Omental fat pad (tissue), 4 donors: ENCODE results near the gene ADRA1B. TPM values are rescaled to one million over a fixed set of nuclear protein-coding genes. Genes with fewer than 3 reads are reported as not detected.

Experiments used
- ATAC-seq: fragments of 150-250 bp; one replicate; pipeline ENCODE4 v1.9.1; 2016; ENCODE audit warnings: mild to moderate bottlenecking, moderate library complexity; ENCODE audit not compliant: low FRiP score
- DNase-seq: peaks from one replicate; pipeline ENCODE4 v3.0.0-alpha.2; 2019; ENCODE audit warnings: low spot score
- total RNA-seq, 4 donors: library from RNA; depleted of rRNA; stranded (reverse); fragments of >200 nt; gene quantifications; one replicate each; pipeline ENCODE4 v1.1.0, GENCODE V29; 2016
- TF ChIP-seq, protein P1 (sequence below), 3 donors: fragments of 450-650 bp; IDR thresholded peaks; one replicate each; pipeline ENCODE4 v1.5.1; 2016 to 2017; ENCODE audit warnings: antibody characterized with exemption in 3 of 3, mild to moderate bottlenecking in 3 of 3, moderate library complexity in 2 of 3

ADRA1B gene
- total RNA-seq, 4 donors from 2014 or later: 1.6 to 13.1 (median 7.5) TPM

DNA sequence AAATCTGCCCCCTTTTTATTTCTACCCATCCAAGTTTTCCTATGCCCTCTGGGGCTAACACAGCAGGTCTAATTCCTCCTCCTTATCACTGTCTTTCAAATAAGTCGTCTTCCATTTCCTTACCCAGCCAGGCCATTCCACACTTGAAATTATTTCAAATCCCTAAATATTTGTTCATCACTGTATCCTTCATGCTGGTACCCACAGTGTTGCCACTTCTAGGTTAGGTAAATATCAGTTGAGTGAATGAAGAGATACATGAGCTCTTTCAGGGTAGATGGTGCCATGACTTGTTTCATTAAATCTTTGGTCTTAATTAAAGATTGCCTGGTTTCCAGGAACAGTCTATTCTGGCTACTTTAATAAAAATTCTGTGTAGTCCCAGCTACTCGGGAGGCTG lies 35.6 kb upstream of the ADRA1B start:
- no peak for DNase-seq
- TF ChIP-seq, protein P1, sequence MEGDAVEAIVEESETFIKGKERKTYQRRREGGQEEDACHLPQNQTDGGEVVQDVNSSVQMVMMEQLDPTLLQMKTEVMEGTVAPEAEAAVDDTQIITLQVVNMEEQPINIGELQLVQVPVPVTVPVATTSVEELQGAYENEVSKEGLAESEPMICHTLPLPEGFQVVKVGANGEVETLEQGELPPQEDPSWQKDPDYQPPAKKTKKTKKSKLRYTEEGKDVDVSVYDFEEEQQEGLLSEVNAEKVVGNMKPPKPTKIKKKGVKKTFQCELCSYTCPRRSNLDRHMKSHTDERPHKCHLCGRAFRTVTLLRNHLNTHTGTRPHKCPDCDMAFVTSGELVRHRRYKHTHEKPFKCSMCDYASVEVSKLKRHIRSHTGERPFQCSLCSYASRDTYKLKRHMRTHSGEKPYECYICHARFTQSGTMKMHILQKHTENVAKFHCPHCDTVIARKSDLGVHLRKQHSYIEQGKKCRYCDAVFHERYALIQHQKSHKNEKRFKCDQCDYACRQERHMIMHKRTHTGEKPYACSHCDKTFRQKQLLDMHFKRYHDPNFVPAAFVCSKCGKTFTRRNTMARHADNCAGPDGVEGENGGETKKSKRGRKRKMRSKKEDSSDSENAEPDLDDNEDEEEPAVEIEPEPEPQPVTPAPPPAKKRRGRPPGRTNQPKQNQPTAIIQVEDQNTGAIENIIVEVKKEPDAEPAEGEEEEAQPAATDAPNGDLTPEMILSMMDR (IDR thresholded peaks at IDR 0.05): no peak
- ATAC-seq: no peak

DNA sequence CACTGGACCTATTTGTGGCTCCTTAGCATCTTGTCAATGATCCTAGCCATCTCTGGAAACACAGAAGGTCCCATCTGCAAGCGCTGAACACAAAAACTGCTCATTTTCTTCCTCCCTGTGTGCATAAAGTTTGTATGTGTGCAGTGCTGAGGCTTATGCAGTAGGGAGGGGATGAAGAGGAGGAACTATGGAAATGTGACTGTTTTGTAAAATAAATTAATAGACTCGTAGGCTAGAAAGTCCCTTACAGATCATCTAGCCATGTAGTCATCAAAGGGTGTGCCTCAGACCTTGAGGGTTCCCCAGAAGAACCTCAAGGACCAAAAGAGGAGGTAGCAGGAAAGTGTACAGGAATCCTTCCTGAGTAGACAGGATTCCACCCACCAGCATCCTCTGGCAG lies 34.3 kb upstream of the ADRA1B start:
- no peak for ATAC-seq
- TF ChIP-seq, protein P1 (IDR thresholded peaks at IDR 0.05): no peak
- DNase-seq: no peak

DNA sequence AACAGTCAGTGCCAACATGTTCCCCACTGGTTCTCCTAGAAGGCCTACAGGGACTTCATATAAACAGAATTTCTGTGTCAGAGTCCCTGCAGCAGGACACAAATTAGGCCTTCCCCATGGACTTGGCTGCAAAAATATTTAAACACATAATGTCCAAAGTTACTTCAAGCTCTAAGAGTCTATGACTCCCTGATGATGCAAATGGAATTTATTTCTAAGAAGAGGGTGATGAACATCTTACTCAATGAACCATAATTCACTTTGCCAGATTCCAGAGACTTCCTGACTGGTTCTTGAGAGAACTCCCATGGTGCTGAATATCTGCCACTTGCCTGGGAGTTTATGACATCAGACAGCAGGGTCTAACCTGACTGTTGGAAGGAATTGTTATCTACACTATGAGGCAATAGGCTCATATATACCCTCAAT lies 32.7 kb upstream of the ADRA1B start:
- TF ChIP-seq, protein P1 (IDR thresholded peaks at IDR 0.05): no peak
- DNase-seq (no peak), ATAC-seq (peak; percentile 82)

DNA sequence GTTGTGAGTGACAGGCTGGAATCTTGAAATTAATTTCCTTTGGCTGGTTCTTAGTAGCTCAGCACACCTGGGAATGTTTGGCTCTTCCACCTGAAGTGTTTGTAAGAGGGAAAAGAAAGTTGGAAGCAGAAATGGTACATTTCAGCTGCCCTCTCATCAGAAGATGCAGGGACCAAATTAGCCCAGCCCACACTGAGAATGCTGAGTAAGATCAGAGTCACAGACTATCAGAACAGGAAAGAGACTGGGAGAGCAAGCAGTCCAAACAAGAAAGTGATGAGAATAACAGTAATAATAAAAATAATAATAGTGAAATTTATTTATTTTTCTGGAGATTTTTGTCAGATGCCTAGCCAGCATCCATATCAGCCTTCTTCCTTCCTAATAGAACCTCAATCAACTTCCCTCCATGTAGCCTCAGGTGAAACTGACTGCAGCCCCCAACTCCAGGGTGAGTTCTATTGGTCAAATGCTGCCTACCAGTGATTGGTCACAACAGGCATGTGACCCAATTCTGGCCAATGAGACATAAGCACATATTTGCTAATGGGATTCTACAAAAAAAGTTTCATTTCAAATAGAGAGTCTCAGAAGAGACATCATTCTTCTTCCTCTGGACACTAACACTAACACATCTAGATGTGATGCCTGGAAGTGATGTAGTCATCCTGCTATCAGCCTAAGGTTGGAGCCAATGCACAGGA lies 31.2 kb upstream of the ADRA1B start:
- DNase-seq (no peak), ATAC-seq (no peak)
- TF ChIP-seq, protein P1 (IDR thresholded peaks at IDR 0.05): no peak

DNA sequence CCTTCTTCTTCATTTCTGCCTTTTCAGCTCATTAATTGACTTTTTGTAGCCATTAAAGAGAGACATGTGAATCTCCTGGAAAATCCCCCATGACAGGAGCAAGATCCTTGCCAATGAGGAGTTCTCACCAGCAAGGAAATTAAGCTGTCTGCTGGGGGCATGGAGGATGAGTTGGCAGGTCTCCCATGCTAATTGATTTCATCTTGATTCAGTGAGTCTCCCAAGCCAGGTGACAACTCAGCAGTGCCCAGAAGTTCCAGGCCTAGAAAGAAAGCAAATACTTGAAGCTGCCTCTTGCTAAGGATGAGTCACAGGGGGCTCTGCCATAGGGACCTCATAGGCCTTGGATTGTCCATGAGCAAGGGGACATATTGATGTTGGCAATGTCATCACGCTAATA lies 30.0 kb upstream of the ADRA1B start:
- TF ChIP-seq, protein P1 (IDR thresholded peaks at IDR 0.05): no peak
- no peak for ATAC-seq
- DNase-seq: no peak

DNA sequence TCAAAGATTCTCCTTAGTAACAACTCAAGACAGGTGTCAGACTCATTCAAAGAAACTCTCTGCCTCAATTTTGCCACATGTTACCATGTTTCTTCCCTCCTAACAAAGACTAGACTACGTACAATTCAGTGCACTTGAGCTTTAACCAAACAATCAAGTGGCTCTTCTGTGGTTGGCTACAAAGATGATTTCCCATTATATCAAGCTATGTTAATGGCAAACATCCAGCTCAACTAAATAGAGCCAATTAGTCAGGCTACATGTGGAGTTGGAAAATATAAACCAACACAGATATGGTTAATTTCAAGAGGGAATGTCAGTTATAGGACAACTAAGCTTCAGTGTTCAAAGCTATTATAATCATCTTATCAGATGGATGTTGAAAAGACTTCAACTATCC lies 29.2 kb upstream of the ADRA1B start:
- DNase-seq: no peak
- TF ChIP-seq, protein P1 (IDR thresholded peaks at IDR 0.05): no peak
- no peak for ATAC-seq

DNA sequence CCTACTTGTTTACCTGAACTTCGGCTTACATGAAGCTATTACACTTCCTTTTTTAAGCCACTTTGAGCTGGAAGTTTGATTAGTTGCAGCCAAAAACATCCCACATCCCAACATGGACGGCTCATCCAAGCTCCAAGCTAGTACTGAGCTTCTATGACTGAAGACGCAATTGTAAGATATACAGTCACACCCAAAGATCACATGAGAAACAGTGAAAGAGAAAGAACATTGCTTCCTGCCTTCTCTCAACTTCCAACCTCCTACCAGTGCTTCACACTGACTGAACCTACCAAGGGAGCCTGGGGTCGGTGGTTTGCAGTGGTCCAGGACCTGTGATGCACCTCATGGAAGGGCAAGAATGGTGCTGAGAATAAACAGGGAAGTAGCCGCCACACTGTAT lies 27.4 kb upstream of the ADRA1B start:
- DNase-seq (no peak), ATAC-seq (no peak)
- TF ChIP-seq, protein P1 (IDR thresholded peaks at IDR 0.05): no peak
